HG03439 (cell line): ENCODE results near the gene CD164L2.
"Not testable (repeated sequence)": the region's sequence is repeated elsewhere in the genome, so short reads cannot be mapped to it uniquely, and the experiment has no call there.

ENCODE experiments used
- ATAC-seq: cut with Tn5 transposase; IDR thresholded peaks from one replicate; pipeline ENCODE4 v1.9.1; 2021; ENCODE audit warnings: mild to moderate bottlenecking, moderate library complexity; ENCODE audit not compliant: unreplicated experiment

CD164L2 gene

DNA sequence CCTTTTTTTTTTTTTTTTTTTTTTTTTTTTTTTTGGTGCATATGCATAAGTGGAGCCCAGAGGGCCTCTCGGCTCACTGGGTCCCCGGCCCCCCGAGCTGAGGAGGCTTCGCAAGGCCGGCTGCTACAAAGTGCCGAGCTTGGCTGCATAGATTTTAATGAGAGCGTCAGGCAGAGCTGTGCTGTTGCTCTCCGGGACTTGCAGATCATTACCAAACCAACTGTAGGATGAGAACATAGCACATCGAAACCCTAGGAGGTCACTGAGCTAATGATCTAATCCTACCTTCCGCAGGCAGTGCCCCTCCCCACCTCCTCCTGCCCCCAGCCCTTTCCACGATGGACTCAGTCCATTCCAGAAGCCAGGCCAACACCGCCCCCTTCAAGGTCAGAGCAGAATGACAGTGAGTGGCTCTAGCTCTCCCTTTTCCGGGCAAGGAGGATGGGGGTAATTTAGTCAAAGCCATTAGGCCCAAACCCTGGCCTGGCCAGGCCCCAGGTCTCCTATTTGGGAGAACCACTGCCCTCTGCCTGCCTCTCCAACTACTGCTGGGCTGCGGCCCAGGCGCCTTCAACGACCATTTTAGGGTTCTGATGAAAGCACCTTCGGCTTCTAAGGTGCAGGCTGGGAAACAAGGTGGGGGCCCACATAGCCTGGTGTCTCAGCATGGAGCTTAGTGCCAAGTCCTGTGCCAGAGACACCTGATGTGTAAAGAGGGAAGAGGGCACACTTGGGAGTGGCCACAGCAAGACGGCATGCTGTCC is 22.6 kb upstream of the CD164L2 start:
- ATAC-seq: not testable (repeated sequence)

- no peak for ATAC-seq
Measured at GRCh38 chr1:27405074-27405473, 21.9 kb upstream of the CD164L2 start.

DNA sequence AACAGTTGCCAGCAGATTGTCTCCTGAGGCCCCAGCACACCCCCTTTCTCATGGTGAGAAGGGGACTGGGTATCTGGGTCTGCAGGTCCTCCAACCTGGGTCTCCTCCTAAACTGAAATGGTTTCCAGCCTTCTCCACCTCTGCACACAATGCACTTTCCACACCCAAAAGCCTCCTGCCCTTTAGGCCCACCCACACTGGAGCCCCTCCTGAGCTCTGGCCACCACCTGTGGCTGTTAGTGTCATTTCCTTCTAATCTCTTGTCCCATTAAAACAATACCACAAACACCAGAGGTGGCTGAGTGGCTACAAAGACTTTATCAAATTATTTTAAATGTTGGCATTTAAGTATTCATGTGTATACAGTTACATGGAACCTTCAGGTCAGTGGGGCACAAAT is 20.8 kb upstream of the CD164L2 start:
- no peak for ATAC-seq

- no peak for ATAC-seq
Measured at GRCh38 chr1:27403065-27403726, 20.1 kb upstream of the CD164L2 start.

DNA sequence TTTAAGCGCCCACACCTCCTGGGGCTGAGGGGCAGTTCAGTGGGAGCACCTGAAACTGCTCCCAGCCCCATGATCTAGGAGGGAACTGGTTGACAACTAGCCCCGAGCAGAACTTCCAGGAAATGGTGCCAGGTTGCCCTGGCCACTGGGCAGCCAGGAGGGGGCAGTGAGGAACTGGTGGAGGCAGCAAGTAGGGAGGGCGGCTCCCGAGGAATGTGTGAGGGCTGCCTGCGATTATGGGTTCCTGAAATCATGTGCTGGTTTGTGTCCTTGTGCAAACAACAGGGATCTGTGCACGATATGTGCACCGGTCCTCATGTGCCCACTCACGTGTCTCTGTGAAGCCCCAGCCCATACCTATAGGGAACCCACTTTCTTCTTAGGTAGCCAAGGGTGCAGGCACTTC is 19.2 kb upstream of the CD164L2 start:
- ATAC-seq: no peak

DNA sequence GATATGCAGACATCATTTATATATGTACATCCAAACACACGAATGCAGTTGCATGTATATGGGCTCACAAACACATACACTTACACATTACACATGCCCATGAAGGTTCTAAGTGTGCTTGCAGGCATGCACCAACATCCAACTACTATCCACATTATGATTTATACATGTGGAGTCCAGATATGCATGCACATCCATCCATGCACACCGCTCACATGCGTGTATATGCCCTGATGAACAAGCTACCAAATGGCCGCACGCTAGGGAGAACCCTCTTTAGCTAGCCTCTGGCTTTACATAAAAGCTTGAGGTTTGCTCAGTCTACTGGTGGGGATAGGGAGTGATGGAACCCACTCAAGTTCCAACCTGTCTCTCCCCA is 17.8 kb upstream of the CD164L2 start:
- no peak for ATAC-seq

DNA sequence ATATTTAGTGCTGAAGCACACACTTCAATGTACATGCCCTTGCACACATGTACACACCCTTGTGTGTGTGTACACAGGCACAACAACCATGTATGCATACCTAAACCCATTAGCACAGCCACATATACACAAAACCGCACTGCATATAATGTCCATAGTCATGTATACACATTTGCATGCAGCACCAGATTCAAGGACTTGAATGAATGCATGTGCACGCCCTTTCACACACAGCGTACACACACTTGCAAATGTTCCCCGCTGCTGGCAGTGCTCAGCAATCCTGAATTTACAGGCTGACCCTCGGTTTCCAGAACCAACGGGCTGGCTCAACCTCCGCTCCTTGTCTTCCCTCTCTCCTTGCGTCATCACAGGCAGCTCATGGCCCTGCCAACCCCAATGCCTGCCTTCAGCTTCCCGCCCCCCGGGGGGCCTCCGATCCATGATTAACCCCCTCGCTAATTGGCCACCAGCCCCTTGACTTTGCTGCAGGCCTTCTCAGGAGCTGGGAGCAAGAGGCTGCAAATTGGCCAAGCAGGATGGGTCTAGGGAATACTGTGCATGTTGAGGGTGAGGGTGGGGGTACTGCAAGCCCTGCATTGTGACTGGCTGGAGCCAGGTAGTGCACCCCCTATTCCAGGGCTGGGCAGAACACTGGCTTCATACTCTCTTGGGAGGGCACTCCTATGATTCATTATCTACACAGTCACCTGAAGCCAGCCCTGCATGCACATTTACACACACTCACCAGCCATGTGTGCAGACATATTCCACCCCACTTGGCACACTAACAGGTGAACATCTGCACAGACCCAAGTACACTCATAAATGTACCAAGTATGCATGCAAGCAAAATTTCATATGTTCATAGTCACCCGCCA is 17.2 kb upstream of the CD164L2 start:
- ATAC-seq: no peak

- ATAC-seq: no peak
Measured at GRCh38 chr1:27399251-27400025, 16.3 kb upstream of the CD164L2 start.

- ATAC-seq: no peak
Measured at GRCh38 chr1:27398405-27399149, 15.4 kb upstream of the CD164L2 start.

DNA sequence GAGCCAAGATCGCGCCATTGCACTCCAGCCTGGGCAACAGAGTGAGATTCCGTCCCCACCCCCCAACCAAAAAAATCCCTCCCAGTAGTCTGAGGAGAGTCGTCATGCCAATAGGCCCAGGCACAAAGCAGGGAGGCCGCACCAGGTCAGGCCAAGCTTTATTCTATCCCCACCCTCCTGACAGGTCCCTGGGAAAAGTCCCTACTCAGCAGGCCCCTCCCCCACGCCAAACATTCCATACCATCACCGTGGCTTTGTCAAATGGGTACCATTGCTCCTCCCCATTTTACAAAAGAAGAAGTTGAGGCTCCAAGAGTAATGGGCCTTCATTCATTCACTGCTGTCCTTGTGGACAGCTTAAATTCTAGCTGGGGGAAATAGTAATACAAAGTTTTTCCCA is 14.6 kb upstream of the CD164L2 start:
- ATAC-seq: no peak

DNA sequence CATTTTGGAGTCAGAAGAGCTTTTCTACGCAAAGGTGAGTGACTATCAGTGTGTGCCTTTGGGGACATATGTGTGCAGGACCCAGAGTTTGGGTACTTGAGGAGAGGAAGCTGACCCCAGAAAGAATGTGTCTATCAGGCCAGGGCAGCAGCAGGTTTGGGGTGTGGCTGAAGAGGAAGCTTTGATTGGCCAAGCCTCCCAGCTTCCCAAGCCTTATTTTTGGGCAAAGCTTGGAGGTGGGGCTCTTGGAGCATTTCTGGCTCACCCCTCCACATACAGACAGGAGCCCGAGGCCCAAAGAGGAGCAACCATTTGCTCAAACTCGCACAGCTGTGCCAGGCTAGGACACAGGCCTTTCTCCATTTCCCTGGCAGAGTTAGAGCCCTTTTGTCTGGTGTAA is 14.0 kb upstream of the CD164L2 start:
- no peak for ATAC-seq

DNA sequence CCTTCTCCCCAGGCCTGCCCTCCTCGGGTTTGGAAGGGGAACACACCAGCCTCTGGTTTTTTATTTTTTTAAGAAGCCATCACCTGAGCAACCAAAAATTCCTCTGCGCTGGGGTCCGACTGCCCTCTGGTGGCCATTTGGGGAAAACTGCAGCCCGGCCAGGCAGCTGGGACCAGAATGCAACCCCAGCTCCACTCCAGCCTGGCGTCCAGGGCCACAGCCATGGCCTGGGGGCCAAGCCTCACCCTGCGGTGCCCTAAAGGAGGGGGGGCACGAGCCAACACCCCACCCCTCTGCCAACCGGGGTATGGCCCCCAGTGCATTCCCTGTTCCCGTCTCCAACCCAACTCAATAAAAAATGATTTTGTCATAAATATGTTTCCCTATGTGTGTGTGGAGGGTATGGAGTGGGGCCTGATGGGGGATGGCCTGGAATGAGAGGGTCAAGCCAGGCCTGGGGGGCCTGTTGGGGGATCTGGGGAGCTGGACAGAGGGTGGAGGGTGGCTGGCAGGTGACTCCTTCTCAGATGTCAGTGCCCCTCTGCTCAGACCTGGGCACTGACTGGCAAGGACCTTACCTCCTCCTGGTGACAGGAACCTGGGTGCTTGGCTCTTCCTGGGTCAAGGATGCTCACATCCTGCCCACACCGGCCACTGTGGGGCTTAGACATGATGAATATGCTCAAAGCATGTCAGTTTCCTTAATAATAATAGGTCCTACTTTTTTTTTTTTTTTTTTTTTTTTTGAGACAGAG is 12.5 kb upstream of the CD164L2 start:
- no peak for ATAC-seq

GRCh38 chr1:27394925-27395324 is 11.8 kb upstream of the CD164L2 start:
- ATAC-seq: no peak

DNA sequence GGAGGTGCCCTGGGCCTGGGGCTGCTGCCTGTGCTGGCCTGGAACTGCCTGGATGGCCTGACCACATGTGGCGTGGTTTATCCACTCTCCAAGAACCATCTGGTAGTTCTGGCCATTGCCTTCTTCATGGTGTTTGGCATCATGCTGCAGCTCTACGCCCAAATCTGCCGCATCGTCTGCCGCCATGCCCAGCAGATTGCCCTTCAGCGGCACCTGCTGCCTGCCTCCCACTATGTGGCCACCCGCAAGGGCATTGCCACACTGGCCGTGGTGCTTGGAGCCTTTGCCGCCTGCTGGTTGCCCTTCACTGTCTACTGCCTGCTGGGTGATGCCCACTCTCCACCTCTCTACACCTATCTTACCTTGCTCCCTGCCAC is 11.1 kb upstream of the CD164L2 start:
- no peak for ATAC-seq

GRCh38 chr1:27393641-27394281 is 10.6 kb upstream of the CD164L2 start:
- ATAC-seq: no peak

- no peak for ATAC-seq
Measured at GRCh38 chr1:27392778-27393635, 9.9 kb upstream of the CD164L2 start.

DNA sequence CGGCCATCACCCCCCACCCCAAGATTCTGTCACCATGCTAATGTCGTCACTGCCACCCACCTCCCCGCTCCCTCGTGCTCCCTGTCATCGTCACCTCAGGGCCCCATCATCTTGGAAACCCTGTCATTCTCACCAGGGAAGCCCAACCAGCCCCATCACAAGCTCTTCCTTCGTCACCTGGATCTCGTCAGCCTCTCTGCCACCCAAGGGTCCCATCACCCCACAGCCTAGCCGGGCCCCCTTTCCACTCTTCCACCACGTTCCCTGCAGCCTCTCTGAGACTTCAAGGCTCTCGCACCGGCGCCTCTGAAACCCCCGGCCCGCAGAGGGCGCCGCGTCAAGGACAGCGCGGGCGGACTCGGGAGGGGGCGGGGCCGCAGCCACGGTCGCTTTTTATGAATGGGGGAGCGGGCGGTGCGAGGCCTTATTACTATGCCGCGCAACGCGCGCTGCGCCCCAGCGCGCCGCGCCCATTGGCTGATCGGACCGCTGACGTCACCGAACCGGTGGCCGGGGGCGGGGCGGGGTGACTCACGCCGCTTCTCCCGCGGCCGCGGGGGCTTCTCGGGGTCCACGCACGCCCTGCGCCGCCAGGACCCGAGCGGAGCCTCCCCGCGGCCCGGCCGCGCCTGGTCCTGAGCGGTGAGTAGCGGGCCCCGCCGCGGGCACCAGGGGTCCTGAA is 9.1 kb upstream of the CD164L2 start, which contains the start of gene GPR3:
TSS of gene GPR3 (plus strand) at position 527 of the 682 bp plus-strand sequence. CDS start 1,177 bp downstream, outside the sequence.
- peak; percentile 68 for ATAC-seq
